IMR-90 (cell line): Measurements from ENCODE around the gene SERPINH1. TPM values are rescaled to one million over a fixed set of nuclear protein-coding genes. Genes with fewer than 3 reads are reported as not detected.

ENCODE experiments used
- ATAC-seq: fragments of 200-7000 bp; cut with Tn5 transposase; 2 replicates; pipeline ENCODE4 v1.9.1; 2020; ENCODE audit warnings: low read depth, mild to moderate bottlenecking, moderate library complexity
- BruUV-seq: library from RNA; stranded (reverse); fragments of 400-500 nt; replicated peaks from 2 replicates; lab custom pipeline; 2021; lab: Mats Ljungman, UMichigan
- CTCF ChIA-PET: fragments of 300-600 bp; formaldehyde crosslinking; extraction: SDS; loops from one replicate; lab custom pipeline; 2021; ENCODE audit warnings: antibody characterized with exemption; lab: Yijun Ruan, JAX
- POLR2A ChIA-PET: fragments of 300-600 bp; sonication (Branson Sonifier 250); formaldehyde crosslinking; loops from one replicate; lab custom pipeline; 2022; ENCODE audit warnings: antibody characterized with exemption; ENCODE audit not compliant: unreplicated experiment; lab: Charles Lee
- DNase-seq: peaks from one replicate; pipeline ENCODE4 v3.0.0; 2013
- H2AFZ ChIP-seq: replicated peaks from 2 replicates; pipeline ENCODE3; 2013; ENCODE audit warnings: low read length, mild to moderate bottlenecking; ENCODE audit not compliant: poor library complexity
- H2AK5ac ChIP-seq: 2 replicates; pipeline ENCODE4 v1.6.1; 2013; ENCODE audit warnings: low read depth, low read length, inconsistent platforms
- H2AK9ac ChIP-seq: replicated peaks from 2 replicates; pipeline ENCODE3; 2013; ENCODE audit warnings: mild to moderate bottlenecking, low read depth, low read length, moderate library complexity; ENCODE audit not compliant: poor library complexity
- H2BK120ac ChIP-seq: 2 replicates; pipeline ENCODE4 v1.6.1; 2013; ENCODE audit warnings: low read depth, low read length, inconsistent platforms
- H2BK15ac ChIP-seq: 3 replicates; pipeline ENCODE4 v1.6.1; 2013; ENCODE audit warnings: low read depth, low read length, inconsistent platforms
- H2BK20ac ChIP-seq: 2 replicates; pipeline ENCODE4 v1.6.1; 2013; ENCODE audit warnings: low read depth, mild to moderate bottlenecking, inconsistent platforms, low read length, moderate library complexity
- H2BK5ac ChIP-seq: 2 replicates; pipeline ENCODE4 v1.6.1; 2013; ENCODE audit warnings: mild to moderate bottlenecking, low read depth, low read length, inconsistent platforms; ENCODE audit not compliant: poor library complexity, severe bottlenecking
- H3K14ac ChIP-seq: replicated peaks from 2 replicates; pipeline ENCODE4 v1.6.1; 2013; ENCODE audit warnings: low read depth, low read length, inconsistent platforms
- H3K18ac ChIP-seq: 2 replicates; pipeline ENCODE4 v1.6.1; 2013; ENCODE audit warnings: low read depth, low read length, control low read depth
- H3K23ac ChIP-seq: 2 replicates; pipeline ENCODE4 v1.6.1; 2013; ENCODE audit warnings: low read depth, low read length, inconsistent platforms
- H3K27ac ChIP-seq: 2 replicates; pipeline ENCODE4 v1.5.1; 2013; ENCODE audit warnings: mild to moderate bottlenecking, control low read depth, low read length; ENCODE audit not compliant: insufficient read depth
- H3K27me3 ChIP-seq: 2 replicates; pipeline ENCODE4 v1.6.1; 2013; ENCODE audit warnings: low read length; ENCODE audit not compliant: control insufficient read depth, insufficient read depth
- H3K36me3 ChIP-seq: 2 replicates; pipeline ENCODE4 v1.6.1; 2013; ENCODE audit warnings: low read length, mixed read lengths; ENCODE audit not compliant: control insufficient read depth, insufficient read depth
- H3K4ac ChIP-seq: 2 replicates; pipeline ENCODE4 v1.6.1; 2013; ENCODE audit warnings: low read depth, low read length, inconsistent platforms
- H3K4me1 ChIP-seq: 2 replicates; pipeline ENCODE4 v1.6.1; 2013; ENCODE audit warnings: low read length, mixed read lengths; ENCODE audit not compliant: control insufficient read depth, insufficient read depth
- H3K4me2 ChIP-seq: 2 replicates; pipeline ENCODE4 v1.6.1; 2013; ENCODE audit warnings: low read depth, mild to moderate bottlenecking, control low read depth, low read length, moderate library complexity
- H3K4me3 ChIP-seq: 2 replicates; pipeline ENCODE4 v1.5.1; 2013; ENCODE audit warnings: low read depth, mild to moderate bottlenecking, control low read depth, low read length, moderate library complexity; ENCODE audit not compliant: insufficient read depth
- H3K56ac ChIP-seq: 2 replicates; pipeline ENCODE4 v1.6.1; 2013; ENCODE audit warnings: low read length, inconsistent platforms; ENCODE audit not compliant: insufficient read depth; ENCODE audit errors: extremely low read depth
- H3K79me1 ChIP-seq, 2 experiments: 2 replicates each; pipeline ENCODE4 v1.6.1; 2013; ENCODE audit warnings: low read length in 2 of 2, inconsistent platforms in 1 of 2, low read depth in 1 of 2
- H3K9ac ChIP-seq: 2 replicates; pipeline ENCODE4 v1.6.1; 2013; ENCODE audit warnings: low read depth, low read length, control low read depth
- H3K9me1 ChIP-seq: 2 replicates; pipeline ENCODE4 v1.6.1; 2013; ENCODE audit warnings: low read length, inconsistent platforms; ENCODE audit not compliant: insufficient read depth
- H3K9me3 ChIP-seq: 2 replicates; pipeline ENCODE4 v1.6.1; 2013; ENCODE audit warnings: low read length; ENCODE audit not compliant: control insufficient read depth, insufficient read depth
- H4K20me1 ChIP-seq: 2 replicates; pipeline ENCODE4 v1.6.1; 2013; ENCODE audit warnings: low read length, inconsistent platforms; ENCODE audit not compliant: insufficient read depth
- H4K5ac ChIP-seq: 2 replicates; pipeline ENCODE4 v1.6.1; 2013; ENCODE audit warnings: mild to moderate bottlenecking, low read depth, low read length, control low read depth
- H4K8ac ChIP-seq, 2 experiments: 2 replicates each; pipeline ENCODE4 v1.6.1; 2013; ENCODE audit warnings: low read depth in 2 of 2, low read length in 2 of 2, control low read depth in 1 of 2, inconsistent platforms in 1 of 2
- H4K91ac ChIP-seq: 2 replicates; pipeline ENCODE4 v1.6.1; 2013; ENCODE audit warnings: low read depth, low read length, inconsistent platforms; ENCODE audit not compliant: insufficient read depth
- BHLHE40 ChIP-seq: fragments of 150-350 bp; IDR thresholded peaks from 2 replicates; pipeline ENCODE4 v1.6.1; 2016; ENCODE audit warnings: mild to moderate bottlenecking, low read depth, low read length
- CHD1 ChIP-seq: IDR thresholded peaks from 2 replicates; pipeline ENCODE4 v1.6.1; 2012; ENCODE audit warnings: low read depth, low read length, improper control_type of control experiment
- CTCF ChIP-seq: conservative IDR thresholded peaks from 2 replicates; pipeline ENCODE4 v1.5.1; 2012; ENCODE audit warnings: mild to moderate bottlenecking, low read depth, low read length, improper control_type of control experiment
- ELK1 ChIP-seq: fragments of 150-350 bp; IDR thresholded peaks from 2 replicates; pipeline ENCODE4 v1.6.1; 2016; ENCODE audit warnings: low read depth, mild to moderate bottlenecking, low read length, moderate library complexity, borderline replicate concordance
- FOS ChIP-seq: fragments of 150-350 bp; IDR thresholded peaks from 2 replicates; pipeline ENCODE4 v1.6.1; 2016; ENCODE audit warnings: low read depth, low read length
- MAFK ChIP-seq: IDR thresholded peaks from 2 replicates; pipeline ENCODE4 v1.6.1; 2012; ENCODE audit warnings: low read depth, low read length, improper control_type of control experiment
- MAZ ChIP-seq: IDR thresholded peaks from 2 replicates; pipeline ENCODE4 v1.6.1; 2012; ENCODE audit warnings: low read depth, mild to moderate bottlenecking, low read length, improper control_type of control experiment, moderate library complexity, borderline replicate concordance
- MXI1 ChIP-seq: IDR thresholded peaks from 2 replicates; pipeline ENCODE4 v1.6.1; 2012; ENCODE audit warnings: low read depth, mild to moderate bottlenecking, low read length, moderate library complexity, borderline replicate concordance
- RAD21 ChIP-seq: IDR thresholded peaks from 2 replicates; pipeline ENCODE4 v1.6.1; 2012; ENCODE audit warnings: low read length, improper control_type of control experiment
- RCOR1 ChIP-seq: IDR thresholded peaks from 2 replicates; pipeline ENCODE4 v1.6.1; 2012; ENCODE audit warnings: mild to moderate bottlenecking, low read length, improper control_type of control experiment; ENCODE audit not compliant: insufficient replicate concordance
- USF2 ChIP-seq: fragments of 150-350 bp; IDR thresholded peaks from 2 replicates; pipeline ENCODE4 v1.6.1; 2017; ENCODE audit warnings: mild to moderate bottlenecking, antibody characterized with exemption, low read length, low read depth
- WGBS, 2 experiments: methylation state at CpG; one replicate each; pipeline versions ENCODE4 v1.1.5 to v1.1.7; 2013; ENCODE audit warnings: missing lambda C conversion rate in 2 of 2; ENCODE audit not compliant: insufficient read length in 1 of 2; ENCODE audit errors: extremely low coverage in 2 of 2; 5-methylcytosine and 5-hydroxymethylcytosine counted together
- dilution Hi-C: fragments of 300-500 bp; cut with HindIII; formaldehyde crosslinking; loops from one replicate; pipeline ENCODE4 v1.14.3; 2018; ENCODE audit warnings: low sequenced_read_pairs; ENCODE audit not compliant: unreplicated experiment
- in situ Hi-C: fragments of 300-500 bp; cut with MboI; formaldehyde crosslinking; loops from 3 replicates; pipeline ENCODE4 v1.14.3; 2019; ENCODE audit warnings: low sequenced_read_pairs, inconsistent platforms, mixed read lengths
- intact Hi-C: fragments of 100-400 bp; cut with micrococcal nuclease; formaldehyde crosslinking; loops from 2 replicates; pipeline ENCODE4 v1.10.0; 2022
- polyA plus RNA-seq, 3 experiments: library from polyadenylated mRNA; depleted of rRNA; stranded (reverse); fragments of >200 nt; gene quantifications; 2 replicates each; pipeline ENCODE4 v1.2.3, GENCODE V29; 2012; ENCODE audit warnings: low replicate concordance in 1 of 3
- total RNA-seq: library from RNA; depleted of rRNA; stranded (reverse); fragments of >200 nt; gene quantifications from 2 replicates; pipeline ENCODE4 v1.2.3, GENCODE V29; 2012

SERPINH1 gene
- total and polyA plus RNA-seq, 2 of the 4 experiments (the other 2 are of a cell fraction), result 841 to 1,857 TPM

- ChIA-PET CTCF (no interaction called here), POLR2A (no interaction called here)
- H4K8ac ChIP-seq, result no peak overlapping the region
- H3K9me3 ChIP-seq, result no peaks in the 10 kb centered on the region
- BruUV-seq, result no TSS peak
- H4K20me1 ChIP-seq, result peaks cover 3% of the 10 kb centered on the region; the same call in 1 of the 2 replicates
- H3K4ac ChIP-seq, result no peak overlapping the region
- no peak overlapping the region for H2BK120ac ChIP-seq
- H4K91ac ChIP-seq, result no peak overlapping the region
- 0 out of 2 replicates have a peak, but pooled peaks cover 4% of the 10 kb centered on the region for H3K9me1 ChIP-seq
- no peaks in the 10 kb centered on the region; the same call in 1 of the 2 replicates for H3K4me1 ChIP-seq
- dilution Hi-C loops (no loop called here), in situ Hi-C loops (no loop called here), intact Hi-C loops (no loop called here)
- no peak overlapping the region for H2BK20ac ChIP-seq
- H3K14ac ChIP-seq, result no peak overlapping the region
- no peak overlapping the region for H2AFZ ChIP-seq
- H3K4me2 ChIP-seq, result peak overlapping the region; percentile 92
- no peak overlapping the region for H3K56ac ChIP-seq
- H2AK9ac ChIP-seq, result peak overlapping the region; percentile 42
- DNase-seq, result no peak
- no peaks in the 10 kb centered on the region for H3K36me3 ChIP-seq
- TF ChIP-seq CTCF (no peak), MXI1 (no peak), CHD1 (no peak), FOS (no peak), MAZ (no peak), MAFK (no peak), ELK1 (no peak), BHLHE40 (no peak), RCOR1 (no peak), USF2 (no peak), RAD21 (no peak)
- H3K9ac ChIP-seq, result no peak overlapping the region
- peaks cover 0 to 4% of the 10 kb centered on the region in 2 experiments; a peak in 3 of 4 replicates for H3K79me1 ChIP-seq
- 0% methylated on average over 1 of the region's 10 CpGs; no CpG with 5 or more reads in 1 of the 2 experiments for WGBS, 2 experiments
- H3K23ac ChIP-seq, result peak overlapping the region; percentile 21; the same call in 1 of the 2 replicates
- H2AK5ac ChIP-seq, result peak overlapping the region; percentile 35; the same call in 1 of the 2 replicates
- no peak overlapping the region for H3K18ac ChIP-seq
- H2BK15ac ChIP-seq, result no peak overlapping the region
- H3K27me3 ChIP-seq, result peaks cover 8% of the 10 kb centered on the region; the same call in 1 of the 2 replicates
- H2BK5ac ChIP-seq, result no peak overlapping the region
- no peak overlapping the region for H3K4me3 ChIP-seq
- no peak for ATAC-seq
- no peak overlapping the region for H3K27ac ChIP-seq
- H4K5ac ChIP-seq, result no peak overlapping the region
Measured at GRCh38 chr11:75523811-75524664, 38.0 kb upstream of the SERPINH1 start.
